IPS-20b (cell line): ENCODE results near the gene ST3GAL5.

Source experiments
- H3K27ac ChIP-seq: one replicate; pipeline ENCODE4 v1.5.1; 2013; ENCODE audit warnings: low read length
- H3K27me3 ChIP-seq: 2 replicates; pipeline ENCODE4 v1.6.1; 2013; ENCODE audit warnings: mild to moderate bottlenecking, low read length, inconsistent platforms; ENCODE audit not compliant: insufficient read depth
- H3K36me3 ChIP-seq: 2 replicates; pipeline ENCODE4 v1.6.1; 2013; ENCODE audit warnings: low read depth, mild to moderate bottlenecking, inconsistent platforms, low read length, moderate library complexity; ENCODE audit not compliant: insufficient read depth
- H3K4me1 ChIP-seq: 2 replicates; pipeline ENCODE4 v1.6.1; 2013; ENCODE audit warnings: mild to moderate bottlenecking, control low read depth, inconsistent platforms, low read length, moderate library complexity; ENCODE audit not compliant: insufficient read depth
- H3K4me3 ChIP-seq: 2 replicates; pipeline ENCODE4 v1.5.1; 2013; ENCODE audit warnings: mild to moderate bottlenecking, low read length, inconsistent platforms
- H3K9ac ChIP-seq: 2 replicates; pipeline ENCODE4 v1.6.1; 2013; ENCODE audit warnings: low read depth, mild to moderate bottlenecking, inconsistent platforms, low read length, moderate library complexity
- H3K9me3 ChIP-seq: 2 replicates; pipeline ENCODE4 v1.6.1; 2013; ENCODE audit warnings: mild to moderate bottlenecking, low read depth, low read length, inconsistent platforms; ENCODE audit not compliant: insufficient read depth

ST3GAL5 gene

GRCh38 chr2:85914922-85915321 lies 26.1 kb upstream of the ST3GAL5 start:
- H3K4me3 ChIP-seq: no peak overlapping the region
- no peak overlapping the region for H3K27ac ChIP-seq
- no peaks in the 10 kb centered on the region for H3K4me1 ChIP-seq
- no peak overlapping the region for H3K9ac ChIP-seq
- H3K9me3 ChIP-seq: no peaks in the 10 kb centered on the region
- H3K27me3 ChIP-seq: no peaks in the 10 kb centered on the region
- H3K36me3 ChIP-seq: no peaks in the 10 kb centered on the region

GRCh38 chr2:85913884-85914881 lies 25.4 kb upstream of the ST3GAL5 start:
- no peaks in the 10 kb centered on the region for H3K27me3 ChIP-seq
- no peaks in the 10 kb centered on the region for H3K9me3 ChIP-seq
- no peak overlapping the region for H3K27ac ChIP-seq
- no peaks in the 10 kb centered on the region for H3K4me1 ChIP-seq
- no peaks in the 10 kb centered on the region for H3K36me3 ChIP-seq
- H3K4me3 ChIP-seq: no peak overlapping the region
- no peak overlapping the region for H3K9ac ChIP-seq

- no peaks in the 10 kb centered on the region for H3K36me3 ChIP-seq
- no peaks in the 10 kb centered on the region for H3K27me3 ChIP-seq
- no peak overlapping the region for H3K27ac ChIP-seq
- no peak overlapping the region for H3K4me3 ChIP-seq
- no peaks in the 10 kb centered on the region for H3K4me1 ChIP-seq
- no peaks in the 10 kb centered on the region for H3K9me3 ChIP-seq
- H3K9ac ChIP-seq: no peak overlapping the region
Measured at GRCh38 chr2:85911814-85912692, 23.3 kb upstream of the ST3GAL5 start.

- no peaks in the 10 kb centered on the region for H3K27me3 ChIP-seq
- H3K27ac ChIP-seq: no peak overlapping the region
- H3K9ac ChIP-seq: no peak overlapping the region
Measured at GRCh38 chr2:85911097-85911496, 22.3 kb upstream of the ST3GAL5 start.

GRCh38 chr2:85909005-85909404 lies 20.2 kb upstream of the ST3GAL5 start:
- Histone ChIP-seq H3K9ac (no peak overlapping the region), H3K4me1 (no peaks in the 10 kb centered on the region), H3K36me3 (no peaks in the 10 kb centered on the region), H3K27me3 (no peaks in the 10 kb centered on the region), H3K9me3 (no peaks in the 10 kb centered on the region), H3K27ac (no peak overlapping the region), H3K4me3 (no peak overlapping the region)

More at GRCh38 chr2:85911097-85911496, 22.3 kb upstream of the ST3GAL5 start:
- Histone ChIP-seq H3K9me3 (no peaks in the 10 kb centered on the region), H3K36me3 (no peaks in the 10 kb centered on the region), H3K4me1 (no peaks in the 10 kb centered on the region), H3K4me3 (no peak overlapping the region)

GRCh38 chr2:85908506-85908905 lies 19.7 kb upstream of the ST3GAL5 start:
- Histone ChIP-seq H3K9ac (no peak overlapping the region), H3K27ac (no peak overlapping the region), H3K36me3 (no peaks in the 10 kb centered on the region), H3K4me3 (no peak overlapping the region), H3K4me1 (no peaks in the 10 kb centered on the region), H3K9me3 (no peaks in the 10 kb centered on the region), H3K27me3 (no peaks in the 10 kb centered on the region)

GRCh38 chr2:85907671-85908157 lies 18.9 kb upstream of the ST3GAL5 start:
- Histone ChIP-seq H3K36me3 (no peaks in the 10 kb centered on the region), H3K4me1 (no peaks in the 10 kb centered on the region), H3K9me3 (no peaks in the 10 kb centered on the region), H3K4me3 (no peak overlapping the region), H3K27me3 (no peaks in the 10 kb centered on the region), H3K9ac (no peak overlapping the region), H3K27ac (no peak overlapping the region)

GRCh38 chr2:85906748-85907147 lies 18.0 kb upstream of the ST3GAL5 start:
- H3K4me3 ChIP-seq: no peak overlapping the region
- H3K36me3 ChIP-seq: no peaks in the 10 kb centered on the region
- no peaks in the 10 kb centered on the region for H3K4me1 ChIP-seq
- no peak overlapping the region for H3K27ac ChIP-seq
- no peaks in the 10 kb centered on the region for H3K9me3 ChIP-seq
- no peaks in the 10 kb centered on the region for H3K27me3 ChIP-seq
- H3K9ac ChIP-seq: no peak overlapping the region

- H3K4me1 ChIP-seq: no peaks in the 10 kb centered on the region
- H3K27ac ChIP-seq: no peak overlapping the region
- no peak overlapping the region for H3K9ac ChIP-seq
- no peaks in the 10 kb centered on the region for H3K36me3 ChIP-seq
- H3K4me3 ChIP-seq: no peak overlapping the region
- H3K27me3 ChIP-seq: no peaks in the 10 kb centered on the region
- H3K9me3 ChIP-seq: no peaks in the 10 kb centered on the region
Measured at GRCh38 chr2:85905891-85906290, 17.1 kb upstream of the ST3GAL5 start.

- H3K27ac ChIP-seq: no peak overlapping the region
- H3K4me1 ChIP-seq: no peaks in the 10 kb centered on the region
- H3K4me3 ChIP-seq: no peak overlapping the region
- no peaks in the 10 kb centered on the region for H3K27me3 ChIP-seq
- H3K36me3 ChIP-seq: no peaks in the 10 kb centered on the region
- H3K9ac ChIP-seq: no peak overlapping the region
- H3K9me3 ChIP-seq: no peaks in the 10 kb centered on the region
Measured at GRCh38 chr2:85905187-85905666, 16.4 kb upstream of the ST3GAL5 start.

GRCh38 chr2:85903849-85904248 lies 15.1 kb upstream of the ST3GAL5 start:
- H3K9ac ChIP-seq: no peak overlapping the region
- no peaks in the 10 kb centered on the region for H3K9me3 ChIP-seq
- no peak overlapping the region for H3K4me3 ChIP-seq
- H3K27ac ChIP-seq: no peak overlapping the region
- no peaks in the 10 kb centered on the region for H3K36me3 ChIP-seq
- no peaks in the 10 kb centered on the region for H3K4me1 ChIP-seq
- H3K27me3 ChIP-seq: no peaks in the 10 kb centered on the region
